Chondrocyte (in vitro differentiated cells): ENCODE results near the gene TBPL1. TPM values are rescaled to one million over a fixed set of nuclear protein-coding genes. Genes with fewer than 3 reads are reported as not detected.

Experiments
- DNase-seq: peaks from one replicate; pipeline ENCODE4 v3.0.0; 2021; ENCODE audit warnings: mixed read lengths, low spot score
- H3K27ac Mint-ChIP-seq: one replicate; pipeline ENCODE4 v1.8.0; 2021; ENCODE audit warnings: mild to moderate bottlenecking, moderate library complexity, mixed read lengths; ENCODE audit not compliant: unreplicated experiment
- H3K27me3 Mint-ChIP-seq: 2 replicates; pipeline ENCODE4 v1.8.0; 2021; ENCODE audit warnings: low read depth, mixed read lengths
- H3K36me3 Mint-ChIP-seq: 2 replicates; pipeline ENCODE4 v1.8.0; 2021; ENCODE audit warnings: low read depth, mixed read lengths
- H3K4me1 Mint-ChIP-seq: 2 replicates; pipeline ENCODE4 v1.8.0; 2021; ENCODE audit warnings: low read depth, mild to moderate bottlenecking, mixed read lengths
- H3K4me3 Mint-ChIP-seq: one replicate; pipeline ENCODE4 v1.8.0; 2021; ENCODE audit warnings: mild to moderate bottlenecking, moderate library complexity, mixed read lengths; ENCODE audit not compliant: unreplicated experiment
- H3K9me3 Mint-ChIP-seq: 2 replicates; pipeline ENCODE4 v1.8.0; 2021; ENCODE audit warnings: low read depth, mixed read lengths
- long read RNA-seq: library from polyadenylated mRNA; stranded (forward); transcript quantifications from one replicate; pipeline ENCODE4 v2.0.0, GENCODE V29; 2021
- total RNA-seq: library from RNA; stranded (reverse); gene quantifications from 3 replicates; pipeline ENCODE4 v1.2.1, GENCODE V29; 2021
- TF ChIP-seq, protein P1 (sequence below): fragments of 200-600 bp; sonication (generic); IDR thresholded peaks from 2 replicates; pipeline ENCODE4 v1.5.0; 2021; ENCODE audit warnings: antibody characterized with exemption, mild to moderate bottlenecking, moderate library complexity

Gene TBPL1
- 27.2 to 28.5 TPM (median 28.1 TPM) in 3 replicates for total RNA-seq
- long read RNA-seq, full-length matches to known transcripts, result 28 of 34 reads
- long read RNA-seq, partial matches to known transcripts, result 1 of 34 reads
- long read RNA-seq, other reads (novel, unspliced or antisense), result 5 of 34 reads

DNA sequence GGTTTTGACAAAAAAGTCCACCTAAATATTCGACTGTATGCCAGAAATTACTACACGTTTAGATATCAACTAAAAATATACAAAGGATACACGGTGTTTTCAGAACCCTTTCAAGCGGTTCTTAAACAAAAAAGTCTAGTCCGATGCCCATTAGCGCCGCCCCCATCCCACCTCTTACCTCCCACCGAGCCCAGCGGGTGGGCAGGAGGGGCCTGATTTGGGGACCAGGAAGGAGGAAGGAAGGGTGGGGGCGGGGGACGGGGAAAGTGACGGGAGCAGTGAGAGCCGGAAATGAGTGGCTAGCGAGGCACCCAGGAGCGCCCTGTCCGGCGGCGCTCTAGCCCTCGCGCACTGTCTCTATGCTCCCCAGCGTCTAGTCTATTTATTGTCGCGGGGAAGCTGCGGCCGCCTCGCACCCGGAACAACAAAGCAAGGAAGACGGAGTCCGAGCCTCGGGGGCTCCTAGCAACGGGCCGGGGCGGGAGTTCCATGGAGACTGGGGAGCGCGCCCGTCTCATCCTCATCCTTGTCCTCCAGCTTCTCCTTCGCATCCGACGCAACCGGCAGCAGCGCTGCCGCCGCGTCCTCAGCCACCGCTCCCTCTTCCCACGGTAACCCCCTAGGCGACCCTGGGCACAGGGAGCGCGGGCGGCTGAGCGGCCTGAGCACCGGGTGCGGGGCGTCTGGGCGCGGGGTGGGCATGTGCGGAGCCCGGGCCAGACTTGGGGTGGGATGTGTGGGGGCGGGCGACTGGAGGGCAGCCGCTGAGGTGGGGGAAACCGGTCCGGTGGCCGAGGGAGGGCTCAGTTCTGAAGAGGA is at the start of gene TBPL1:
TSS of gene TBPL1 (plus strand) at position 410 of the 819 bp plus-strand sequence. CDS start 26,902 bp downstream, outside the sequence.
- Mint-ChIP-seq H3K4me3 (peak within 1 kb of the TSS; percentile 99), H3K36me3 (no peaks in the 10 kb centered on the region), H3K27me3 (no peaks in the 10 kb centered on the region), H3K27ac (peak within 1 kb of the TSS; percentile 97), H3K9me3 (no peaks in the 10 kb centered on the region), H3K4me1 (peaks cover 39% of the 10 kb centered on the region)
- peak; percentile 95 for DNase-seq
- TF ChIP-seq, protein P1, sequence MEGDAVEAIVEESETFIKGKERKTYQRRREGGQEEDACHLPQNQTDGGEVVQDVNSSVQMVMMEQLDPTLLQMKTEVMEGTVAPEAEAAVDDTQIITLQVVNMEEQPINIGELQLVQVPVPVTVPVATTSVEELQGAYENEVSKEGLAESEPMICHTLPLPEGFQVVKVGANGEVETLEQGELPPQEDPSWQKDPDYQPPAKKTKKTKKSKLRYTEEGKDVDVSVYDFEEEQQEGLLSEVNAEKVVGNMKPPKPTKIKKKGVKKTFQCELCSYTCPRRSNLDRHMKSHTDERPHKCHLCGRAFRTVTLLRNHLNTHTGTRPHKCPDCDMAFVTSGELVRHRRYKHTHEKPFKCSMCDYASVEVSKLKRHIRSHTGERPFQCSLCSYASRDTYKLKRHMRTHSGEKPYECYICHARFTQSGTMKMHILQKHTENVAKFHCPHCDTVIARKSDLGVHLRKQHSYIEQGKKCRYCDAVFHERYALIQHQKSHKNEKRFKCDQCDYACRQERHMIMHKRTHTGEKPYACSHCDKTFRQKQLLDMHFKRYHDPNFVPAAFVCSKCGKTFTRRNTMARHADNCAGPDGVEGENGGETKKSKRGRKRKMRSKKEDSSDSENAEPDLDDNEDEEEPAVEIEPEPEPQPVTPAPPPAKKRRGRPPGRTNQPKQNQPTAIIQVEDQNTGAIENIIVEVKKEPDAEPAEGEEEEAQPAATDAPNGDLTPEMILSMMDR, result no peak

DNA sequence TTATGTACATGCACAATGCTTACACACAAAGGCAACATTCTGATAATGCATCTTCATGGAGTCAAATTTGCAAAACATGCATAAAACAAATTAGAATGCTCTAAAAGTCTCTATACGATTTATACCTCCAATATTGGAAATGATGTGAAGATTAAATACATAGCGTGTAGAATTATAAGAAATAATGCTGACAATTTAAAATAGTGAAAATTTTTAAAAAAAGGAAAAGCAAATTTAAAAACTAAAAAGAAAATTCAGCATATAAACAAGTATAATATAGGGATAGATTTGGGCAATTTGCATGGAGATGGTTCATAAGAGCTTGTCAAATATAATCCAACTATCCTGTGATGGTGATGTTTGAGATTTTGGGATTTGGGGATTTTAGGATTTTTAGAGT is 49.2 kb upstream of the TBPL1 start:
- no peaks in the 10 kb centered on the region for H3K9me3 Mint-ChIP-seq
- H3K27me3 Mint-ChIP-seq, result peaks cover 64% of the 10 kb centered on the region
- no peak overlapping the region for H3K27ac Mint-ChIP-seq
- peaks cover 5% of the 10 kb centered on the region for H3K36me3 Mint-ChIP-seq
- TF ChIP-seq, protein P1, result no peak
- no peak for DNase-seq
- H3K4me1 Mint-ChIP-seq, result no peaks in the 10 kb centered on the region
- no peak overlapping the region for H3K4me3 Mint-ChIP-seq

DNA sequence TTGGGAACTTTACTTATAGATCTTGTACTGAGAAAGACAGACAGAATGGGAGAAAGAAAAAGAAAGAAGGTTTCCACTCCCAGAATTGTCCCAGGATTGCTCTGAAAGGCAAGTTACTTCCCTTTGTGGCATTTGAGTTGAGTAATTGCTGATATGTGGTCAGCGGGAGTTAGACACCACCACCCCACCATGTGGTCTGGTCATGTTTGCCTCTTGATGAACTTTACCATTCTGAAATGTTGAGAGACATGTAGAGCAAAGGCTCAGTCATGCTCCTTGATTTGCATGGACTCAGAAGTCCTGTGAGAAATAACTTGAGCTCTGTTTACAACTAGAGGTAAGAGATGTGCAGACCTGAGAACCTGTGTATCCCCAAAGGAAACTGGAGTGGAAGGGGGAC is 47.0 kb upstream of the TBPL1 start:
- H3K36me3 Mint-ChIP-seq, result peaks cover 7% of the 10 kb centered on the region
- no peak for DNase-seq
- TF ChIP-seq, protein P1, result no peak
- H3K4me3 Mint-ChIP-seq, result no peak overlapping the region
- H3K27me3 Mint-ChIP-seq, result peaks cover 64% of the 10 kb centered on the region
- no peaks in the 10 kb centered on the region for H3K4me1 Mint-ChIP-seq
- H3K27ac Mint-ChIP-seq, result no peak overlapping the region
- peaks cover 6% of the 10 kb centered on the region for H3K9me3 Mint-ChIP-seq

DNA sequence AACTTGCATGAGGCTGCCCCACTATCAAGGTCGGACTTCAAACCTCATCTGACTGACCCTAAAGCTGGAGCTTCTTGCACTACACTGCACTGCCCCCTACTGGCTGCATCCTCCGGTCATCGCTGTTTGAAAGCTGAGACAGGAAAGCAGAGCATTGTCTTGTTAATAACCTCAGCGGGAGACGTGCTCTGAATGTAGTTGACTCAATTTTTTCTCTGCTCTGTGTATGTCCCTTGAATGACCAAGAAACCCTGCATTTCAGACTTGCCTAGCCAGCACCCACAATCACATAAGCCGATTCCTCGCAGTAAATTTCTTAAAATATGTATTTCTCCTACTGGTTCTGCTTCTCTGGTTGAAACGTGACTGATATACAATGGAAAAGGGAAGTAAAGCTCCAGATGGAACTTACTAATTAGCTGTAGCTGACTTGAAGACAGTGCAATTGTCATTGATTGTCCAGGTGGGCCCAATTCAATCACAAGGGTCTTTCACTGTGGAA is 36.3 kb upstream of the TBPL1 start:
- TF ChIP-seq, protein P1, result peak; percentile 98
- H3K9me3 Mint-ChIP-seq, result peaks cover 7% of the 10 kb centered on the region
- H3K27ac Mint-ChIP-seq, result no peak overlapping the region
- DNase-seq, result no peak
- no peaks in the 10 kb centered on the region for H3K27me3 Mint-ChIP-seq
- peaks cover 5% of the 10 kb centered on the region for H3K36me3 Mint-ChIP-seq
- H3K4me3 Mint-ChIP-seq, result no peak overlapping the region
- H3K4me1 Mint-ChIP-seq, result peaks cover 15% of the 10 kb centered on the region

DNA sequence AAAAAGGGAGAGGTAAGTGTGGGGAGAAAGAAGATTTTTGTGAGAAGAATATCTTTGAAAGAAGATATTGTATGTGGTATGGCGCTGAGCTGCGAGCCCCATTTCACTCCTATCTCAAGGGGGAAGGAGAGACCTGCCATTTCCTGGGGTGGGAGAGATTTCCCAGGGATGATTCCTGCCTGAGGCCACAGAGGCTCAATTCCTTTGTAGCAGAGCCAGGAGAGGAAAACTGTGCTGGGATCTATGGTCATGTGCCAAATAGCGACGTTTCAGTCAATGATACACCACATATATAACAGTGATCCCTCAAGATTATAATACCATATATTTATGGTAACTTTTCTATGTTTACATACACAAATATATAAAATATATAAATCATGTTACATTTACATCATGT is 35.2 kb upstream of the TBPL1 start:
- Mint-ChIP-seq H3K27ac (no peak overlapping the region), H3K4me3 (no peak overlapping the region), H3K9me3 (peaks cover 7% of the 10 kb centered on the region), H3K4me1 (peaks cover 15% of the 10 kb centered on the region), H3K36me3 (peaks cover 5% of the 10 kb centered on the region), H3K27me3 (no peaks in the 10 kb centered on the region)
- TF ChIP-seq, protein P1, result no peak
- DNase-seq, result no peak
